Measurements from ENCODE around the gene REPIN1.

GRCh38 chr7:150381096-150381495 lies 12.5 kb downstream of the REPIN1 start:
- TF ChIP-seq, protein P1, sequence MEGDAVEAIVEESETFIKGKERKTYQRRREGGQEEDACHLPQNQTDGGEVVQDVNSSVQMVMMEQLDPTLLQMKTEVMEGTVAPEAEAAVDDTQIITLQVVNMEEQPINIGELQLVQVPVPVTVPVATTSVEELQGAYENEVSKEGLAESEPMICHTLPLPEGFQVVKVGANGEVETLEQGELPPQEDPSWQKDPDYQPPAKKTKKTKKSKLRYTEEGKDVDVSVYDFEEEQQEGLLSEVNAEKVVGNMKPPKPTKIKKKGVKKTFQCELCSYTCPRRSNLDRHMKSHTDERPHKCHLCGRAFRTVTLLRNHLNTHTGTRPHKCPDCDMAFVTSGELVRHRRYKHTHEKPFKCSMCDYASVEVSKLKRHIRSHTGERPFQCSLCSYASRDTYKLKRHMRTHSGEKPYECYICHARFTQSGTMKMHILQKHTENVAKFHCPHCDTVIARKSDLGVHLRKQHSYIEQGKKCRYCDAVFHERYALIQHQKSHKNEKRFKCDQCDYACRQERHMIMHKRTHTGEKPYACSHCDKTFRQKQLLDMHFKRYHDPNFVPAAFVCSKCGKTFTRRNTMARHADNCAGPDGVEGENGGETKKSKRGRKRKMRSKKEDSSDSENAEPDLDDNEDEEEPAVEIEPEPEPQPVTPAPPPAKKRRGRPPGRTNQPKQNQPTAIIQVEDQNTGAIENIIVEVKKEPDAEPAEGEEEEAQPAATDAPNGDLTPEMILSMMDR (IDR thresholded peaks at IDR 0.05; ENCODE audit: poor library complexity) = no peak
- no peak for TF ChIP-seq EZH2 (IDR thresholded peaks at IDR 0.05; ENCODE audit: borderline replicate concordance)
- no peak for TF ChIP-seq EZH2phosphoT487 (IDR thresholded peaks at IDR 0.05; ENCODE audit: low read depth, severe bottlenecking, unreplicated experiment)
